Measurements from ENCODE around the gene ZCCHC14. TPM values are rescaled to one million over a fixed set of nuclear protein-coding genes. Genes with fewer than 3 reads are reported as not detected.

ZCCHC14 gene
- total RNA-seq (10 to 100 TPM; 16.4 to 18.3 TPM), total RNA-seq (18.6 to 187 (median 49.4) reads per million in 172 experiments)
- 10.2 TPM for polyA plus RNA-seq (2013, experiment 1 of 2)
- 11.2 TPM for polyA plus RNA-seq (2013, experiment 2 of 2)

- Histone ChIP-seq H3K27ac (ENCODE audit: low read depth in 1 of 2, low read length in 2 of 2) (no peak within 1 kb of the TSS), H3K9me3 (ENCODE audit: control insufficient read depth in 1 of 2, insufficient read depth in 1 of 2, low read length in 2 of 2) (no peaks in the 10 kb centered on the region), H3K36me3 (ENCODE audit: insufficient read depth, low read length) (no peaks in the 10 kb centered on the region), H3K4me1 (ENCODE audit: insufficient read depth, low read length) (peaks cover 54% of the 10 kb centered on the region), H3K4me3 (ENCODE audit: low read length) (peak within 1 kb of the TSS; percentile 61), H3K27me3 (ENCODE audit: control insufficient read depth in 1 of 2, insufficient read depth in 2 of 2, low read length in 2 of 2) (peaks cover 0 to 3% of the 10 kb centered on the region in 2 experiments)
- Mint-ChIP-seq H3K36me3 (ENCODE audit: low read depth) (peaks cover 19% of the 10 kb centered on the region), H3K9me3 (no peaks in the 10 kb centered on the region), H3K27ac (peak within 1 kb of the TSS; percentile 81), H3K4me1 (ENCODE audit: low read depth) (peaks cover 47% of the 10 kb centered on the region), H3K27me3 (no peaks in the 10 kb centered on the region), H3K4me3 (peak within 1 kb of the TSS; percentile 94)
- DNase-seq (peak; percentile 98 to 99 (median 99)), ATAC-seq (ENCODE audit: poor library complexity) (peak; percentile 91)
- ChIA-PET CTCF (no interaction called here), POLR2A (interaction anchor here (1.3 kb wide), 2 partner anchors 29 to 109 kb away, joined by 3 to 4 read pairs; partner anchors contain the start of gene FBXO31)
- TF ChIP-seq, protein P1, sequence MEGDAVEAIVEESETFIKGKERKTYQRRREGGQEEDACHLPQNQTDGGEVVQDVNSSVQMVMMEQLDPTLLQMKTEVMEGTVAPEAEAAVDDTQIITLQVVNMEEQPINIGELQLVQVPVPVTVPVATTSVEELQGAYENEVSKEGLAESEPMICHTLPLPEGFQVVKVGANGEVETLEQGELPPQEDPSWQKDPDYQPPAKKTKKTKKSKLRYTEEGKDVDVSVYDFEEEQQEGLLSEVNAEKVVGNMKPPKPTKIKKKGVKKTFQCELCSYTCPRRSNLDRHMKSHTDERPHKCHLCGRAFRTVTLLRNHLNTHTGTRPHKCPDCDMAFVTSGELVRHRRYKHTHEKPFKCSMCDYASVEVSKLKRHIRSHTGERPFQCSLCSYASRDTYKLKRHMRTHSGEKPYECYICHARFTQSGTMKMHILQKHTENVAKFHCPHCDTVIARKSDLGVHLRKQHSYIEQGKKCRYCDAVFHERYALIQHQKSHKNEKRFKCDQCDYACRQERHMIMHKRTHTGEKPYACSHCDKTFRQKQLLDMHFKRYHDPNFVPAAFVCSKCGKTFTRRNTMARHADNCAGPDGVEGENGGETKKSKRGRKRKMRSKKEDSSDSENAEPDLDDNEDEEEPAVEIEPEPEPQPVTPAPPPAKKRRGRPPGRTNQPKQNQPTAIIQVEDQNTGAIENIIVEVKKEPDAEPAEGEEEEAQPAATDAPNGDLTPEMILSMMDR (IDR thresholded peaks at IDR 0.05) = no peak
- intact Hi-C loops (cut with DNase I, micrococcal nuclease) = loop anchor here (1.0 to 5.0 kb wide), 4 partner anchors 101 to 459 kb away; partner anchors contain the start of genes MAP1LC3B (in 2 of the 2), BANP (in 1 of the 2) and C16orf95 (in 1 of the 2)
Observed at GRCh38 chr16:87492721-87493607, at the start of gene ZCCHC14. Gene ZCCHC14 (minus strand): TSS chr16:87493024. CDS start chr16:87492238, 786 bp downstream.

DNA sequence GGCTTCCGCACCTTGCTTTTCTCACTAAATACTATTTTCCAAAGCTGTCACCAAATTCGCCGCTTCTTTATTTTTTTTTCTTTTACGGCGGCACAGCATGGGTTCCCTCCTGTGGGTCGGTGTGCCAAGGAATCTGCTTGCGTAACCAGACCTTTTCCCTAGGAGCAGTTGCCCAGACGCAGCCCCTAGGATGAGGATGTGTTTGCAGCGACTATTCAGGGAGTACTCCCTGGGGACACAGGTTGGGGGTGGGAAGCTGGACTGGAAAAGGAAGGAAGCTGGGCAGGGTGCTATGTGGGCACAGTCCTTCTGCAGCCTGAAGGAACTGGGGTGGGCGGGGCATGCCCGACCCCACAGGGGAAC lies 49.0 kb upstream of the ZCCHC14 start:
- peaks cover 5% of the 10 kb centered on the region for H3K4me1 ChIP-seq (ENCODE audit: insufficient read depth, low read length)
- no peak for DNase-seq
- no peak overlapping the region for H3K27ac Mint-ChIP-seq
- H3K4me1 Mint-ChIP-seq (ENCODE audit: low read depth) = peaks cover 4% of the 10 kb centered on the region
- peaks cover 58% of the 10 kb centered on the region for H3K27me3 Mint-ChIP-seq
- TF ChIP-seq, protein P1 (IDR thresholded peaks at IDR 0.05) = no peak
- no peaks in the 10 kb centered on the region for H3K36me3 ChIP-seq (ENCODE audit: insufficient read depth, low read length)
- H3K9me3 ChIP-seq (ENCODE audit: control insufficient read depth in 1 of 2, insufficient read depth in 1 of 2, low read length in 2 of 2) = peaks cover 0 to 13% of the 10 kb centered on the region in 2 experiments
- H3K36me3 Mint-ChIP-seq (ENCODE audit: low read depth) = no peaks in the 10 kb centered on the region
- ChIA-PET POLR2A (no interaction called here), CTCF (no interaction called here)
- ATAC-seq (ENCODE audit: poor library complexity) = no peak
- H3K27me3 ChIP-seq (ENCODE audit: control insufficient read depth in 1 of 2, insufficient read depth in 2 of 2, low read length in 2 of 2) = peaks cover 0 to 13% of the 10 kb centered on the region in 2 experiments
- intact Hi-C loops (cut with DNase I, micrococcal nuclease) = loop anchor here in 1 of 2 experiments (10.0 kb wide), 1 partner anchor 127 kb away; no protein-coding TSS in a partner anchor
- no peak overlapping the region for H3K4me3 Mint-ChIP-seq
- H3K27ac ChIP-seq (ENCODE audit: low read depth in 1 of 2, low read length in 2 of 2) = no peak overlapping the region
- H3K9me3 Mint-ChIP-seq = no peaks in the 10 kb centered on the region
- H3K4me3 ChIP-seq (ENCODE audit: low read length) = no peak overlapping the region

- Mint-ChIP-seq H3K27me3 (peaks cover 60% of the 10 kb centered on the region), H3K36me3 (ENCODE audit: low read depth) (no peaks in the 10 kb centered on the region), H3K27ac (no peak overlapping the region), H3K9me3 (no peaks in the 10 kb centered on the region), H3K4me1 (ENCODE audit: low read depth) (peaks cover 4% of the 10 kb centered on the region), H3K4me3 (no peak overlapping the region)
- CTCF ChIA-PET = no interaction called here
- TF ChIP-seq, protein P1 (IDR thresholded peaks at IDR 0.05) = no peak
- Histone ChIP-seq H3K36me3 (ENCODE audit: insufficient read depth, low read length) (no peaks in the 10 kb centered on the region), H3K4me3 (ENCODE audit: low read length) (no peak overlapping the region), H3K27ac (ENCODE audit: low read depth in 1 of 2, low read length in 2 of 2) (no peak overlapping the region), H3K9me3 (ENCODE audit: control insufficient read depth in 1 of 2, insufficient read depth in 1 of 2, low read length in 2 of 2) (peaks cover 0 to 9% of the 10 kb centered on the region in 2 experiments), H3K4me1 (ENCODE audit: insufficient read depth, low read length) (peaks cover 5% of the 10 kb centered on the region), H3K27me3 (ENCODE audit: control insufficient read depth in 1 of 2, insufficient read depth in 2 of 2, low read length in 2 of 2) (peaks cover 0 to 13% of the 10 kb centered on the region in 2 experiments)
- DNase-seq (no peak), ATAC-seq (ENCODE audit: poor library complexity) (no peak)
- intact Hi-C loops (cut with DNase I, micrococcal nuclease) = loop anchor here in 1 of 2 experiments (10.0 kb wide), 1 partner anchor 127 kb away; no protein-coding TSS in a partner anchor
- POLR2A ChIA-PET = no interaction called here
Observed at GRCh38 chr16:87541147-87541871, 48.5 kb upstream of the ZCCHC14 start.

Measured in CD4-positive, alpha-beta T cell (primary cell).